ENCODE results near the gene WASF3.

GRCh38 chr13:26604784-26605545 lies 47.5 kb downstream of the WASF3 start:
- no peak for TF ChIP-seq CTCF (IDR thresholded peaks at IDR 0.05 in 8 of 11, conservative IDR thresholded peaks at IDR 0.05 in 3 of 11)
- TF ChIP-seq POLR2AphosphoS5 (IDR thresholded peaks at IDR 0.05): peak in 1 of 3 donors; percentile 54

Data from spleen (tissue), 7 donors.